HG03135 (cell line): ENCODE results near the gene PGAM2.

Source experiments
- ATAC-seq: cut with Tn5 transposase; IDR thresholded peaks from one replicate; pipeline ENCODE4 v1.9.1; 2021; ENCODE audit warnings: mild to moderate bottlenecking, moderate library complexity; ENCODE audit not compliant: unreplicated experiment

The PGAM2 gene

GRCh38 chr7:44086627-44087026 is 21.3 kb upstream of the PGAM2 start:
- no peak for ATAC-seq

GRCh38 chr7:44085546-44085945 is 20.2 kb upstream of the PGAM2 start:
- no peak for ATAC-seq

GRCh38 chr7:44084701-44085100 is 19.3 kb upstream of the PGAM2 start:
- ATAC-seq: no peak

- no peak for ATAC-seq
These were observed 18.4 kb upstream of the PGAM2 start for GRCh38 chr7:44083796-44084195.

- peak; percentile 91 for ATAC-seq
These were observed 17.3 kb upstream of the PGAM2 start for GRCh38 chr7:44082541-44083207.

- ATAC-seq: no peak
These were observed 15.9 kb upstream of the PGAM2 start for GRCh38 chr7:44081266-44081748.

- no peak for ATAC-seq
These were observed 15.4 kb upstream of the PGAM2 start for GRCh38 chr7:44080686-44081265.

- no peak for ATAC-seq
These were observed 14.8 kb upstream of the PGAM2 start for GRCh38 chr7:44080118-44080517.

- ATAC-seq: no peak
These were observed 14.1 kb upstream of the PGAM2 start for GRCh38 chr7:44079331-44080021.

- no peak for ATAC-seq
These were observed 13.2 kb upstream of the PGAM2 start for GRCh38 chr7:44078521-44078920.

GRCh38 chr7:44077681-44078091 is 12.3 kb upstream of the PGAM2 start:
- ATAC-seq: no peak

GRCh38 chr7:44077061-44077460 is 11.7 kb upstream of the PGAM2 start:
- ATAC-seq: no peak

GRCh38 chr7:44076101-44076895 is 10.9 kb upstream of the PGAM2 start:
- ATAC-seq: no peak

GRCh38 chr7:44075296-44076075 is 10.1 kb upstream of the PGAM2 start:
- no peak for ATAC-seq

GRCh38 chr7:44074349-44074695 is 9.0 kb upstream of the PGAM2 start:
- no peak for ATAC-seq

GRCh38 chr7:44073664-44074348 is 8.4 kb upstream of the PGAM2 start:
- no peak for ATAC-seq

GRCh38 chr7:44072364-44073231 is 7.2 kb upstream of the PGAM2 start:
- ATAC-seq: no peak

GRCh38 chr7:44071726-44072363 is 6.5 kb upstream of the PGAM2 start:
- no peak for ATAC-seq

GRCh38 chr7:44068054-44068453 is 2.7 kb upstream of the PGAM2 start:
- ATAC-seq: no peak
